Measurements from ENCODE around the gene CFAP99. TPM values are rescaled to one million over a fixed set of nuclear protein-coding genes. Genes with fewer than 3 reads are reported as not detected.

CFAP99 gene
- total and polyA plus RNA-seq, 9 of the 15 experiments (the other 6 are each of a cell fraction or from before 2014, with no cell fraction given) = 0.07 to 0.18 (median 0.09) TPM; not detected in 6

DNA sequence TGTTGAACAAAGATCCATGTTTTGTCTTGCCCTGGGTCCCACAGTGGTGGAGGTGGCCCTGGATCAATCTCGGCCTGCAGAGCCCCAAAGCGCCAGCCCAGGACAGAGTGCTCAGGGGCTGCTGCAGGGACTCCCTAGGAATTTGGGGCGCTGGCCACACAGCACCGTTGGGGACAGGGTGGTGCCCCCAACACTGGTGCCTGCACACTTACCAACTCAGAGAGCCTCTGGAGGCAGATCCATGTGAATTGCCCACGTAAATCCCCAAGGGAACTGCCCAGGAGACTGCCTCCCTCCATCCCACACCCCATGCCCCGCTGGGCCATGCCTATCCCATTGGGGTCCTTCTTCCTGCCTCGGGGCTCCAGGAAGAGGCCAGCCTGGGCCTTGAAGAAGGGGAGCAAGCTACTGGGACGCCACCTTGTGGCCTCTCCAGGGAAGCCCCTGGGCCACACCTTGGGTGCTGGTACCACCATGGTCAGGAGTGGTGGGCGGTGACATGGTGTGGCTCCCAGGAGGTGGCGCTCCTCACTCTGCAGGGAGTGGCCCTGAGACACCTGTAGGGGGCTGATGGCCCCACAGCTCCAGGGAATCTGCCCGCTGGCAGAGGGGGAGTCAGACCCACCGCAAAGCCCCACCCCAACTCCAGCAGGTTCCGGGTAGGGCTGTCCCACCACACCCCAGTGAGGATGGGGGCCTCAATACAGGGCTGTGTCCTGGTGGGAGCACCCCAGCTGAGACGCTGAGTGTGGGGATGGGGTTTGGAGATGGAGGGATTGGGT is 22.8 kb downstream of the CFAP99 start (continued):
- TF ChIP-seq, protein P1, sequence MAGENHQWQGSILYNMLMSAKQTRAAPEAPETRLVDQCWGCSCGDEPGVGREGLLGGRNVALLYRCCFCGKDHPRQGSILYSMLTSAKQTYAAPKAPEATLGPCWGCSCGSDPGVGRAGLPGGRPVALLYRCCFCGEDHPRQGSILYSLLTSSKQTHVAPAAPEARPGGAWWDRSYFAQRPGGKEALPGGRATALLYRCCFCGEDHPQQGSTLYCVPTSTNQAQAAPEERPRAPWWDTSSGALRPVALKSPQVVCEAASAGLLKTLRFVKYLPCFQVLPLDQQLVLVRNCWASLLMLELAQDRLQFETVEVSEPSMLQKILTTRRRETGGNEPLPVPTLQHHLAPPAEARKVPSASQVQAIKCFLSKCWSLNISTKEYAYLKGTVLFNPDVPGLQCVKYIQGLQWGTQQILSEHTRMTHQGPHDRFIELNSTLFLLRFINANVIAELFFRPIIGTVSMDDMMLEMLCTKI (IDR thresholded peaks at IDR 0.05; ENCODE audit: partially characterized antibody) = no peak
- TF ChIP-seq POLR2H (tag; IDR thresholded peaks at IDR 0.05; ENCODE audit: low read depth) (no peak), KDM5B (IDR thresholded peaks at IDR 0.05; ENCODE audit: insufficient replicate concordance, low read depth, low read length) (no peak), ZNF695 (CRISPR knock-in tag; IDR thresholded peaks at IDR 0.05) (no peak), IRF2 (CRISPR knock-in tag; IDR thresholded peaks at IDR 0.05) (no peak), ZC3H4 (CRISPR knock-in tag; IDR thresholded peaks at IDR 0.05; ENCODE audit: borderline replicate concordance) (no peak), NFRKB (IDR thresholded peaks at IDR 0.05; ENCODE audit: low read depth) (no peak), NFIC (IDR thresholded peaks at IDR 0.05) (peak; percentile 21; the same call in 1 of the 2 replicates), TCF3 (CRISPR knock-in tag; IDR thresholded peaks at IDR 0.05) (no peak; the same call in 1 of the 2 replicates), EWSR1 (IDR thresholded peaks at IDR 0.05; ENCODE audit: borderline replicate concordance, low read depth, partially characterized antibody) (no peak), STAT6 (CRISPR knock-in tag; IDR thresholded peaks at IDR 0.05) (no peak), CREB1 (IDR thresholded peaks at IDR 0.05) (peak; percentile 30; the same call in 1 of the 2 replicates), CREB1 (CRISPR knock-in tag; IDR thresholded peaks at IDR 0.05) (peak; percentile 65), ZNF224 (CRISPR knock-in tag; IDR thresholded peaks at IDR 0.05) (no peak), MNT (conservative IDR thresholded peaks at IDR 0.05) (peak; percentile 28 to 51; a peak in 2 of 4 replicates), FIP1L1 (IDR thresholded peaks at IDR 0.05; ENCODE audit: low read depth, low read length, poor library complexity, severe bottlenecking) (no peak), GATAD2B (IDR thresholded peaks at IDR 0.05; ENCODE audit: borderline replicate concordance) (peak; percentile 38; the same call in 1 of the 2 replicates), NFATC3 (IDR thresholded peaks at IDR 0.05) (no peak), HDAC1 (IDR thresholded peaks at IDR 0.05) (peak in 1 of 2 experiments; percentile 34; a peak in 1 of 4 replicates), MAFG (tag; conservative IDR thresholded peaks at IDR 0.05) (no peak), YBX1 (IDR thresholded peaks at IDR 0.05) (no peak), XRCC3 (IDR thresholded peaks at IDR 0.05) (no peak), MCM5 (IDR thresholded peaks at IDR 0.05; ENCODE audit: low read depth) (no peak)
- TF ChIP-seq, protein P2, sequence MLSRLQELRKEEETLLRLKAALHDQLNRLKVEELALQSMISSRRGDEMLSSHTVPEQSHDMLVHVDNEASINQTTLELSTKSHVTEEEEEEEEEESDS (CRISPR knock-in tag; IDR thresholded peaks at IDR 0.05) = no peak

Data from K562 (cell line).